BLaER1 treated with 17β-estradiol and CSF1 and Interleukin-3, amounts not matched to agents 10 nM and 100 nM (cell line): ENCODE data around the gene ALS2CL.

Experiments
- H3K27ac ChIP-seq, 11 experiments: shearing (Covaris generic); formaldehyde crosslinking; 2 replicates each; pipeline ENCODE4 v1.8.1; 2022
- H3K27me3 ChIP-seq, 11 experiments: shearing (Covaris generic); formaldehyde crosslinking; 2 replicates each; pipeline ENCODE4 v1.8.1; 2022
- H3K36me3 ChIP-seq, 11 experiments: shearing (Covaris generic); formaldehyde crosslinking; 2 replicates each; pipeline ENCODE4 v1.8.1; 2022
- H3K4me1 ChIP-seq, 10 experiments: shearing (Covaris generic); formaldehyde crosslinking; 2 replicates each; pipeline ENCODE4 v1.8.1; 2022
- H3K4me2 ChIP-seq, 11 experiments: shearing (Covaris generic); formaldehyde crosslinking; 2 replicates each; pipeline ENCODE4 v1.8.1; 2022
- H3K4me3 ChIP-seq, 10 experiments: shearing (Covaris generic); formaldehyde crosslinking; 2 replicates each; pipeline ENCODE4 v1.8.1; 2022
- H3K9ac ChIP-seq, 11 experiments: shearing (Covaris generic); formaldehyde crosslinking; 2 replicates each; pipeline ENCODE4 v1.8.1; 2022
- H3K9me3 ChIP-seq, 11 experiments: shearing (Covaris generic); formaldehyde crosslinking; replicated peaks in 1 of 11; 2 replicates each; pipeline ENCODE4 v1.8.1; 2022
- H4K20me1 ChIP-seq, 11 experiments: shearing (Covaris generic); formaldehyde crosslinking; 2 replicates each; pipeline ENCODE4 v1.8.1; 2022
- Cebpa-rat ChIP-seq, 11 experiments: shearing (Covaris generic); IDR thresholded peaks; 2 replicates each; pipeline ENCODE4 v1.8.1; 2022

The ALS2CL gene

DNA sequence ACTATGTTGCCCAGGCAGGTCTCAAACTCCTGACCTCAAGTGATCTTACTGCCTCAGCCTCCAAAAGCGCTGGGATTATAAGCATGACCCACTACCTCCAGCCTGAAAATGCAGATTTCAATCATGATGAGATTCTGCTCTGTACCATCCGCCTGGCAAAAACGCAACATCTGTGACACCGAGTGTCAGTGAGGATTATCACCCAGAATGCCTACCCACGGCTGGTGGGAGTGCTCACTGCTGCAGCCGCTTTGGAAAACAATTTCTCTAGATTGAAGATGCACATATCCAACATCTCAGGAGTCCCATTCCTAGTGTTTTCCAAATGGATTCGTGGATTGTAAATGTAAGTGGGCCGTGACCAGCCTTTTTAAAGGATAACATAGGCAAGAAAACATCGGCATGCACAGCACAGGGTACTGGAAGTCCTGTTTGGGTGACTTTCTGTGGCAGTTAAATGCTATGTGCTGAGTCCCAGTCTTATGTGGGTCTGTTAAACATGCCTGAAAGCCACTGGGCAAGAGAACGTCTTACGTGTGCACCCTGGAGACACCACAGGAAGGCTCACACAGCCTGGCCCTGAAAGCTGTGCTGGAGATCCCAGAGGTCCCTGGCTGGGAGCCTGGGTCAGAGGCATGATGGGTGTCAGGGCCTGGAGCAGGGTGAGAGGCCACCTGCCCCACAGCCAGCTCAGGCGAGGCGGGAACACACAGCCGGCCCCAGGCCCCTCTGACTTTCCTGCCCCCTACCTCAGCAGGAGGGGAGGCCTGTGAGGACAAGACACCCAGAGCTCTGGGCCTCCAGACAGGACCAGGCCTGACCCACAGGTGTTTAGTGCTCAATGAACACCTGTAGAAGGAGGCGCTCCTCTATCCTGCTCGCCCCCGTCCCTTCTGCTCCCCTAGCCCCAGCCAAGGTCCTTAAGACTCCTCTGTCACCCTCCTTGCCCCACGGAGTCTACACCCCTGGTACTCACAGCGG, 23.3 kb upstream of the ALS2CL start:
- peak overlapping the region in 2 of 11 experiments; percentile 21 to 23; a peak in 3 of 22 replicates for H3K4me2 ChIP-seq
- H3K4me1 ChIP-seq, result peaks cover 22 to 36% (median 31%) of the 10 kb centered on the region in 10 experiments; a peak in 19 of 20 replicates
- no peak overlapping the region for H3K27ac ChIP-seq
- 0 out of 22 replicates have a peak overlapping the region, but pooled peaks of 1 of the 11 experiments have one; percentile 32 for H3K9ac ChIP-seq
- H3K9me3 ChIP-seq, result peaks cover 0 to 5% (median 0%) of the 10 kb centered on the region in 11 experiments; a peak in 2 of 22 replicates
- H3K27me3 ChIP-seq, result no peaks in the 10 kb centered on the region
- no peaks in the 10 kb centered on the region for H4K20me1 ChIP-seq
- H3K4me3 ChIP-seq, result no peak overlapping the region
- H3K36me3 ChIP-seq, result no peaks in the 10 kb centered on the region
- TF ChIP-seq Cebpa-rat (IDR thresholded peaks at IDR 0.05), result no peak

DNA sequence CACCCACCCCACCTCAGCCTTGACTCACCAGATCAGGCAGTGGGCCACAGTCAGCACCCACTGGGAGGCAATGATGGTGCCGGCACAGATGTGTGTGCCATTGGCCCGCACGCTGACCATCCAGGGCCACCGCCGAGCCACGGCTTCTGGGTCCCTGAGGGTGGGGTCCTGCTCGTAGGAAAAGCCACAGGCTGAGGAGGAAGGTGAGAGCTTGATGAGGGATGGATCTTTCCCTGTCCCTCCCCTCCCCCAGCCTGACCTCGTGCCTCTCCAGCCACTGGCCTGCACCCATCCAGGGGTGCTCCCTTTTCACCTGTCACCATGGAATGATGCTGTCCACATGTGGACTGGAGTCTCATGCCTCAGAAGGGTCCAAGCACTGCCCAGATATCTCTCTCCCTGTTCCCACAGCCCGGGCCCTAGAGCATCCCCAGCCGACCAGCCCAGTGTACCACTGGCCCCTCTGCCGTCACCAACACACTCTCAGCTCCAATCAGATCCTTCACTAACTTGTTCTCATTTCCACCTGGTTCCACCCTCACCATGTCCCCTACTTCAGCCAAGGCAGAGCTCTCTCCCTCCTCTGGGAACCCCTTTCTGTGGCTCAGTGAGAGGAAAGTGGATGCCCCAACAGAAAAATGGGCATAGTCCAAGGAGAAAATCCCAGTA, 22.2 kb upstream of the ALS2CL start:
- H3K27me3 ChIP-seq, result no peaks in the 10 kb centered on the region
- no peak overlapping the region for H3K4me3 ChIP-seq
- H4K20me1 ChIP-seq, result no peaks in the 10 kb centered on the region
- peak overlapping the region in 3 of 11 experiments; percentile 18 to 50 (median 22); a peak in 5 of 22 replicates for H3K4me2 ChIP-seq
- no peak for TF ChIP-seq Cebpa-rat (IDR thresholded peaks at IDR 0.05)
- H3K4me1 ChIP-seq, result peaks cover 22 to 36% (median 31%) of the 10 kb centered on the region in 10 experiments; a peak in 19 of 20 replicates
- no peak overlapping the region for H3K9ac ChIP-seq
- no peak overlapping the region for H3K27ac ChIP-seq
- H3K9me3 ChIP-seq, result peaks cover 0 to under 1% (median 0%) of the 10 kb centered on the region in 11 experiments; a peak in 2 of 22 replicates
- H3K36me3 ChIP-seq, result no peaks in the 10 kb centered on the region

DNA sequence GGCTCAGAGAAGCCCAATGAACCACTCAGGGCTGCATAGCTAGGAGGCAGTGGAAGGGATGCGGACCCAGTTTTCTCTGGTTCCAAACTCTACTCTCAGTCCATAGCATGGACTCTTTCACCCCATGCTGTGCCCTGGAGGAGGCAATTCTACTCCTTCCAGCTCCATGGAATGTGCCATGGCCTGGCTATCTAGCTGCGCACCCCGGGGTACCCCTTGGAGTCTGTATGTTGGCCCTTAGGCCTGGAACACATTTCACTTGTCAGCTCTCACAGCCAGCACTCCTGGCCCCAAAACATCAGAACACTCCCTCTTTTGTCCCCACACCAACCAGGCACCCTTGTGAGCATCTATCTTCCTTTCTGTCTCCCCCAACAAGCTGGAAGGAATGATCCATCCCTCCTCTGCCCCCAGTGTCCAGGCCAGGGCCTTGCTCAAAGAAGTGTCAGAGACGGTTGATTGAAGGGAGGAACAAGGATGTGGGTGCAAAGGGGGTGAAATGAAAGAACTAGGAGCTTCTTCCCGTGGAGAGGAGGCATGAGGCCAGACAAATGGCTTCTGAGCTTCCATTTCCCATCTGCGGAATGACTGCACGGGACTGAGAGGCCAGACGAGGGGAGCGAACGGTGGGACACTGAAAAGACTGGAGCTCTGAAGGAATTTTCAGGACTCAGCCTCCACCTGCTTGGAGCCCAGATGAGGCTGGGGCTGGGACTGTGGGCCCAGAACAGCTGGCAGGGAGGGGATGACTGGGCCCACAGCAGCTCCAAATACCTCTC, 21.4 kb upstream of the ALS2CL start:
- no peaks in the 10 kb centered on the region for H3K36me3 ChIP-seq
- no peaks in the 10 kb centered on the region for H4K20me1 ChIP-seq
- no peak overlapping the region for H3K27ac ChIP-seq
- no peaks in the 10 kb centered on the region for H3K27me3 ChIP-seq
- no peak overlapping the region for H3K4me3 ChIP-seq
- peaks cover 22 to 36% (median 31%) of the 10 kb centered on the region in 10 experiments; a peak in 19 of 20 replicates for H3K4me1 ChIP-seq
- peak overlapping the region in 6 of 11 experiments; percentile 18 to 64 (median 58); a peak in 4 of 22 replicates for H3K4me2 ChIP-seq
- TF ChIP-seq Cebpa-rat (IDR thresholded peaks at IDR 0.05), result no peak
- H3K9me3 ChIP-seq, result no peaks in the 10 kb centered on the region
- no peak overlapping the region for H3K9ac ChIP-seq

DNA sequence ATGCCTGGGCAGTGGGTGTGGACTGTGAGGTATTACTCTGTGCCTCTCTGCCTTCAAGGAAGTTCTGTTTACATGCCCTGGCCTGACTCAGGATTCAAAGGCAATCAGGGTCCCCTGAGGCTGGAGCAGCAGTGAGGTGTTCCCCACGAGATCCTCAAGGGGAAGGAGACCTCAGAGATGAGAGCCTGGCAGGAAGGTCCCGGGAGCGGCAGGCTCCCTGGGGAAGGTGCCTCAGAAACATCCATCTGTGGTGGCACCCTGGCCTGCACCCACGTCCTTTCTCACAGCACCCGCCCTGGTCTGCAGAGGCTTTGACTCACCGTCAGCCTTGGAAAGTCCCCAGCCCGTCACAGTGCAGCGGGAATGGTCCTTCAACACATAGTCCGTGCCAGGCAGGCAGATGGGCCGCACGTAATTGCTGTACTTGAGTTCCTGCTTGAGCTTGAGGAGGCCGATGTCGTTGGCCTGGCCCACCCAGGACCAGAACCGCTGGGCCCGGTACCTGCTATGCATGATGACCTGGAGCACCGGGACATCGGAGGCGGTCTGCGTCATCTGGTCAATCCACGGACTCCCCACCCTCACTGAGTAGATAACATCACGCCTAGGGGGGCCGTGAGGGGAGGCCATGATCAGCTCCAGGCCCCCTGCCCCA, 20.5 kb upstream of the ALS2CL start:
- Histone ChIP-seq H3K9me3 (no peaks in the 10 kb centered on the region), H3K27me3 (no peaks in the 10 kb centered on the region), H3K27ac (peak overlapping the region in 1 of 11 experiments; percentile 35; a peak in 2 of 22 replicates), H3K9ac (peak overlapping the region in 3 of 11 experiments; percentile 2 to 5 (median 4); a peak in 1 of 22 replicates), H3K4me2 (peak overlapping the region; percentile 3 to 71 (median 59); a peak in 20 of 22 replicates), H3K4me1 (peaks cover 22 to 39% (median 33%) of the 10 kb centered on the region in 10 experiments; a peak in 19 of 20 replicates), H3K4me3 (no peak overlapping the region), H4K20me1 (no peaks in the 10 kb centered on the region), H3K36me3 (no peaks in the 10 kb centered on the region; a peak in 1 of 22 replicates)
- no peak for TF ChIP-seq Cebpa-rat (IDR thresholded peaks at IDR 0.05)

DNA sequence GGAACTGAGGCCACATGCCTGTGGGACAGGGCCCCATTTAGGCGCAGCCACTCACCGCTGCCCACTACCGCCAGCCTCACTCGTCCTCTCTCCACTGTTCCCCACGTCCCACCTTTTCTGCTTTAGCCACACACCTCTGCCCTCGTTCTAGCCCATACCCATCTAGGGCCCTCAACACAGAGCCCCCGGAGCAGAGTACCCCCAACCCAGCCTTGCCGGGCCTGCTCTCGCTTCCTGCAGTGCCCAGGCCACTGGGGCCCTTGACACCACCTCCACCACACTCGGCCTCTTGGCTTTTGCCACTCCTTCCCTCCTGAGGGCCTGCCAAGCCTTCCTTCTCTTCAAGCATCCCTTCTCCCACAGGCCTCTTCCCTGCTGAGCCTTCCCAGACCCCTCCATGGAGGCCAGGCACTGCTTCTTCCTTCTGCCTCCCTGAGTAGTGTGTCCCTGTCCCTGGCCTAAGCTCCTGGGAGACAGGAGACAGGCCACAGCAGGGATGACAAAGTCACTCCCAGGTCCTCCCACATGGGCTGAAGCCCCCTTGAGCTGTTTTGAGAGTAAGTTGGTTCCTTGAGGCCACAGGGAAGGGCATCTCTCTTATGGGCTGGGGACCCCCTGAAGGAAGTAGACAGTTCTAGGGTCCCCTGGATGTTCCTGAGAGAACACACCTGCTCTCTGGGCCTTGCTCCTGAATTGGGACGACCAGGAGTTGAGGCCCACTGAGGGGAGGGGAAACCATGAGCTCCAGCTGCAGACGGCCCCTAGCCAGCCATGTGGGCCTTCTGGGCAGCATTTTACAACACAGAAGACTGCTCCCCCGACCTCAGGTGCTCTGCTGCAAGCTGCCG, 19.8 kb upstream of the ALS2CL start:
- Histone ChIP-seq H3K4me3 (no peak overlapping the region), H3K27me3 (no peaks in the 10 kb centered on the region), H3K4me2 (peak overlapping the region; percentile 0 to 71 (median 59); a peak in 20 of 22 replicates), H3K9ac (0 out of 22 replicates have a peak overlapping the region, but pooled peaks of 3 of the 11 experiments have one; percentile 2 to 5 (median 4)), H4K20me1 (no peaks in the 10 kb centered on the region), H3K9me3 (no peaks in the 10 kb centered on the region), H3K27ac (peak overlapping the region in 2 of 11 experiments; percentile 11 to 35; a peak in 2 of 22 replicates), H3K36me3 (no peaks in the 10 kb centered on the region; a peak in 1 of 22 replicates), H3K4me1 (peaks cover 22 to 46% (median 34%) of the 10 kb centered on the region in 10 experiments; a peak in 19 of 20 replicates)
- no peak for TF ChIP-seq Cebpa-rat (IDR thresholded peaks at IDR 0.05)

DNA sequence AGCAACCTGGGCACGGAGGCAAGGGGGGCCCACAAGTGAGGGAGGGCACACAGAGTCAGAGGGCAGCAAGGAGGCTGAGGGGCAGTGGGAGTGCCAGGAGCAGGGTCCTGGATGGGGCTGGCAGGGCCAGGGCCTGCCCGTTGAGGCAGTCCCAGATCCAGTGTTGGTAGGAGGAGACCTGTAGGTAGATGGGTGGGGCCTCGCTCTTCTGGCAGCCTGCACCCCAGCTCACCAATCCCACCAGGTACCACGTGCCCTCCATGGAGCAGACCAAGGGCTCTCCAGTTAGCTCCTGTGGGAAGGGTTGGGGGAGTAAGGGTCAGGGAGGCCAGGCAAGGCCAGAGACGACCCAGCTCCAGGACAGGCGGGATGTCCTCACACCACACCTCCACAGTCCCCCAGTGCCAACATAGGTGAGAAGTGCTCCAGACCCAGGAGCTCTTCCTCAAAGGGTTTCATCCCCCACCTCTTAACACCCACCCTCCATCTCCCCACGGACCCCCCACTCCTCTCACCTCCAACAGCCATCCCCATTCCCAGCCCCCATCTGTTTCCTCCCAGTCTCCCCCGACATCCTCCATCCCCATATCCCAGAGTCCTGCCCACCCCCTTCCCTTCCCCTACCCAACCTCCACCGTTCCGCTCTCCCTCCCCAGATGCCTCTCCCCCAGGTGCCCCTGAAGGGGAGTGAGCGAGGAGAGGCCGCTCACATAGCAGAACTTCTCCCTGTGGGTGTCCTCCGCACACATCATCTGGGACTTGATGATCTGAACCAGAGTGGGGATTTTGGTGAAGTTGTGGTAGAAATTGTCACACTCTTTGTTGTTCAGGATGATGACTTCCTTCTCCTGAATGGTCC, 18.9 kb upstream of the ALS2CL start:
- Histone ChIP-seq H3K9me3 (no peaks in the 10 kb centered on the region), H4K20me1 (peaks cover 0 to 5% (median 0%) of the 10 kb centered on the region in 11 experiments; a peak in 4 of 22 replicates), H3K4me1 (peaks cover 22 to 54% (median 39%) of the 10 kb centered on the region in 10 experiments; a peak in 19 of 20 replicates), H3K4me2 (peak overlapping the region in 10 of 11 experiments; percentile 0 to 71 (median 60); a peak in 17 of 22 replicates), H3K27me3 (no peaks in the 10 kb centered on the region), H3K9ac (no peak overlapping the region), H3K36me3 (no peaks in the 10 kb centered on the region; a peak in 1 of 22 replicates), H3K27ac (peak overlapping the region in 1 of 11 experiments; percentile 35; a peak in 1 of 22 replicates), H3K4me3 (no peak overlapping the region)
- TF ChIP-seq Cebpa-rat (IDR thresholded peaks at IDR 0.05), result no peak
